Uterus (tissue), 2 donors: Measurements from ENCODE around the gene ST8SIA1.

Experiments used
- CTCF ChIP-seq, 4 experiments: fragments of 200-600 bp in 2 of 4; fragments of 450-650 bp in 2 of 4; sonication (generic) in 2 of 4; IDR thresholded peaks; one replicate each; pipeline ENCODE4 v1.5.1; 2016 to 2019; ENCODE audit warnings: antibody characterized with exemption in 4 of 4, mild to moderate bottlenecking in 2 of 4, moderate library complexity in 1 of 4
- POLR2A ChIP-seq, 2 donors: fragments of 450-650 bp; IDR thresholded peaks; one replicate each; pipeline ENCODE4 v1.6.1; 2016; ENCODE audit warnings: antibody characterized with exemption in 2 of 2, mild to moderate bottlenecking in 1 of 2, moderate library complexity in 1 of 2

- TF ChIP-seq CTCF (IDR thresholded peaks at IDR 0.05), result no peak
- TF ChIP-seq POLR2A (IDR thresholded peaks at IDR 0.05), result no peak
Measured at GRCh38 chr12:22160396-22161003, 174.0 kb downstream of the ST8SIA1 start.
